HG03342 (cell line): Measurements from ENCODE around the gene TULP4.
"Not testable (repeated sequence)": the region's sequence is repeated elsewhere in the genome, so short reads cannot be mapped to it uniquely, and the experiment has no call there.

Source experiments
- ATAC-seq: cut with Tn5 transposase; IDR thresholded peaks from one replicate; pipeline ENCODE4 v1.9.1; 2021; ENCODE audit warnings: mild to moderate bottlenecking, moderate library complexity; ENCODE audit not compliant: unreplicated experiment

The TULP4 gene

GRCh38 chr6:158323561-158323958 is 11.3 kb downstream of the TULP4 start:
- ATAC-seq = peak; percentile 45

DNA sequence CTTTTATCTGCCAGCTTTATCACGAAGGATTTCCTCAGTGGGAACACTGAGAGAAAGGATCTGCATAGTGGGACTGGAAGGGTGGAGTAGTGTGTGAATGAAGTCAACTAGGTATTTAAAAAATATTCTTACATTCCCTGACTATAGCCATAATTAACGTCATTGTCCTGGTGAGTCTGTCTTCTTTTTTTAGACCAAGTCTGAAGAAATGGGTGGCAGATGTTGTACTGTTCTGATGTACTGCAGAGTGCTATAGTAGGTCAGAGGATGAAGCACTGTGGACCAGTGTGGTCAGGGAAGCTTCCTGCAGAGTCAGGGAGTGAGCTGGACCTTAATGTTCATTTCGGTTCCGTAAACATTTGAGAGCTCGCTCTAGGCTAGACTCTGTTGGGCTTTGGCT is 11.9 kb downstream of the TULP4 start:
- no peak for ATAC-seq

DNA sequence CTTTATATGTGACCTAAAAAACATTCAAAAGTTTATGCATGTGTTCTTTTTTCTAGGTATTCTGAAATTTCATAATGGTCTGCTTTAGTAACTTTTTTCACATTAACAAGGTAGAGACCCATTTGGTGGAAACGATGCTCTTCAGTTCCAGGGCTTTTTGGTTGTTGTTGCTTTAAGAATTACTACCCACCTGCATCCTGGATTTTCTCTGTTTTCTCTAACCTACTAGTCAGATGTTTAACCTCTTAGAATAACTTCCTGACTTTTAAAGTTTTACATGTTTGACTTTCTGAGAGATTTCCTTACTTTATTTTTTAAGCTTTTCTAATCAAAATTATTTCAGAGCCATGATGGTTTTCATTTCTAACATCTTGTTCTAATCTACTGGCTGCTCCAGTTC is 14.9 kb downstream of the TULP4 start:
- no peak for ATAC-seq

- no peak for ATAC-seq
Measured at GRCh38 chr6:158328952-158329351, 16.7 kb downstream of the TULP4 start.

- no peak for ATAC-seq
Measured at GRCh38 chr6:158329531-158329930, 17.3 kb downstream of the TULP4 start.

- ATAC-seq = no peak
Measured at GRCh38 chr6:158330016-158330415, 17.8 kb downstream of the TULP4 start.

DNA sequence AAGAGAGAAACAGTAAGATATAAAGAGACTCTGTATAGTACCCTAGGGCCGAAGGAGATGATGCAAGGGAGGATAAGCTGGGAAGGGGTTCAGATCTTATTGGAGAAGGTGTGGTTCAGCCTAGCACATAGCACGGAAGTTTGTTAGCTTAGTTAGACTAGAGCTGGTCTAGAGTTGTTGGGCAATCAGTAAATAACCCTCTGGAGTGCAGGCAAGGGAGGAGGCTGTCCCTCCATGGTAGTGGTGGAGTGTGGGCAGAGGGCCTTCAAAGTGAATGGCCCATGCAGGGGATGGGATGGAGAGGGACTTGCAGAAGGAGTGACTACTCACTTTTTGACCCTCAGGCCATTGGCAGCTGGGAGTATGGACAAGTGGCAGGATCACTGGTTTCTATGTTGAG is 20.0 kb downstream of the TULP4 start:
- ATAC-seq = no peak

- no peak for ATAC-seq
Measured at GRCh38 chr6:158333094-158333493, 20.8 kb downstream of the TULP4 start.

- ATAC-seq = no peak
Measured at GRCh38 chr6:158334534-158334933, 22.3 kb downstream of the TULP4 start.

DNA sequence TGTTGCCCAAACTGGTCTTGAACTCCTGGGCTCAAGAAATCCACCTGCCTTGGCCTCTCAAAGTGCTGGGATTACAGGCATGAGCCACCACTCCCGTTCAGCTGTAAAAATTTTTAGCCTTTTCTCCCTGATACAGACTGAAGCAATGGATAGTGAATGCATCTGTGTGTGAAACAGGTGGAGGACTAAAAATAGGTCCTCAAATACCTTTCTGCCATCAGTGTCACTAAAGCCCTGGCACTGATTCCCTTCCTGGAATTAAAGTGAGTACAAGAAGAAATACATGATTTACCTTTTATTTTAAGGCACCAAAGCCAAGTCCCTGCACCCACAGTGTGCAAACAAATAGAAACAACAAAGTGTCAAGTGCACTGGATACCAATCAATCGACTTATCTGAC is 25.1 kb downstream of the TULP4 start:
- no peak for ATAC-seq

DNA sequence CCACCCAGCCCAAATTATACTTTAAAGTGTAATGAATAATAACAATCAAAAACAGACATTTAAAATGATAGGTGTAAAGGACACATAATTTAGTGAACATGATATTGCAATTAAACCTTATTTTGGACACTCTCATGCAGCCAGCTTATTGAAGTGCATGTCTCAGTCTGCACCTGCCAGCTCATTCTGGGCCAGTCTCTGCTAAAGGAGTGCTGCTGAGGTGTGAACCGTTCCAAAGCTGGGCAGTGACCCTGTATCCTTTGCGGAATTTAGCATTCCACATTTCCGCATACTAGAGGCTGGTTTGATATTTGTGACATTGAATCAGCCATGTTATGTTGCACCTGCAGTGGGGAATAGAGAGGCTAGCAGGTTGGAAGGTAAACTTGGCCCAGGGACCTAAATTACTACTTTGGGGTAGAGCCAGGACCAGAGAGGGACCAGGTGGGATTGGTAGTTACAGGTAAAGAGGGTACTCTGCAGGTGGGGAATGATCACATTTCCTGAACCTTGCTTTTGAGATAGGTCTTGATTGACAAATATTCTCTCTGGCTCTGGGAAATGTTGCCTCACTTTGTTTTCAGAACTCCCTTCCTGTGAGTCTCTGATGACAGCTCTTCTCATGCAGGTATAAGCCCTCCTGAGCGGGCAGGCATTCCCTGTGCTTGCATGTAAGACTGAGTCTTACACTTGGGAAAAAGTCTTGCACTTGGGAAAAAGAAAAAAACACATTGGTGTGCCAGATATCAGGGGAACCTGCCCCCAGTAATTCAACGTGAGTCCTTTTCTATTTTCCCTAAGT is 26.2 kb downstream of the TULP4 start:
- no peak for ATAC-seq

DNA sequence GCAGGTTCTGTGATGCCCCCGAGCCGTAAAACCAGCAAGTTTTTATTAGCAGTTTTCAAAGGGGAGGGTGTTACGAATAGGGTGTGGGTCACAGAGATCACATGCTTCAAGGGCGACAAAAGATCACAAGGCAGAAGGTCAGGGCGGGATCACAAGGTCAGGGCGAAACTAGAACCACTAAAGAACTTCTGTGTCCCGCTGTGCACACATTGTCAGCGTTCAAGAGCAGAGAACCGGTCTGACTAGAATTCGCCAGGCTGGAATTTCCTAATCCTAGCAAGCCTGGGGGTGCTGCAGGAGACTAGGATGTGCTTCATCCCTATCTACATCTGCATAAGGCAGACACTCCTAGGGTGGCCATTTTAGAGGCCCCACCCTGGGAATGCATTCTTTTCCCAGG is 26.9 kb downstream of the TULP4 start:
- ATAC-seq = not testable (repeated sequence)

- no peak for ATAC-seq
Measured at GRCh38 chr6:158340252-158340651, 28.0 kb downstream of the TULP4 start.

DNA sequence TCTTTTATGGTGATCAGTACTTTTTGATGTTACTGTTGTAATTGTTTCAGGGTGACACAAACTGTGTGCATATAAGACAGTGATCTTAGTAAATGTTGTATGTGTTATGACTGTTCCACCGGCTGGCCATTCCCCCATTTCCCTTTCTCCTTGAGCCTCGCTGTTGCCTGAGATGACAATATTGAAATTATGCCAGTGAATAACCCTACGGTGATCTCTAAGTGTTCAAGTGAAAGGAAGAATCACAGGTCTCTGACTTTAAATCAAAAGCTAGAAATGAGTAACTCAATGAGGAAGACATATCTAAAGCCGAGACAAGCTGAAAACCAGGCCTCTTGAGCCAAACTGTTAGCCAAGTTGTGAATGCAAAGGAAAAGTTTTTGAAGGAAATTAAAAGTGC is 32.3 kb downstream of the TULP4 start:
- no peak for ATAC-seq

GRCh38 chr6:158345444-158345843 is 33.2 kb downstream of the TULP4 start:
- not testable (repeated sequence) for ATAC-seq

DNA sequence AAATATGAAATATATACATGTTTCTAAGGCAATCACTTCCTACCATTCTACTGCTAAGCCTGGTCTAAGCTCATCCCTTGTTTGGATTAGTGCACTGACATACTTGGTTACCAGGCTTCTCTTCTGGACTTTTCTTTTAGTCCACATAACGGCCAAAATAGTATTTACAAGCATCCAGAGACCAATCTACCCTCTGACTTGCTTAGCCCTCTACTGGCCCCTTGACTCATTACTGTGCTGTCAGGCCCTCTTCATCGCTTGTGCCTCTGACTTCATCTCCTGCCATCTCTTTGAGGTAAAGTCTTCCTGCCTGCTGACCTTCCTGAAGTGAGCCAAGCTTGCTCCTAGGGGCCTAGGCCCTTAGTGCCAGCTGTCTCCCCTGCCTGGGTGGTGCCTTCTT is 35.1 kb downstream of the TULP4 start:
- no peak for ATAC-seq

DNA sequence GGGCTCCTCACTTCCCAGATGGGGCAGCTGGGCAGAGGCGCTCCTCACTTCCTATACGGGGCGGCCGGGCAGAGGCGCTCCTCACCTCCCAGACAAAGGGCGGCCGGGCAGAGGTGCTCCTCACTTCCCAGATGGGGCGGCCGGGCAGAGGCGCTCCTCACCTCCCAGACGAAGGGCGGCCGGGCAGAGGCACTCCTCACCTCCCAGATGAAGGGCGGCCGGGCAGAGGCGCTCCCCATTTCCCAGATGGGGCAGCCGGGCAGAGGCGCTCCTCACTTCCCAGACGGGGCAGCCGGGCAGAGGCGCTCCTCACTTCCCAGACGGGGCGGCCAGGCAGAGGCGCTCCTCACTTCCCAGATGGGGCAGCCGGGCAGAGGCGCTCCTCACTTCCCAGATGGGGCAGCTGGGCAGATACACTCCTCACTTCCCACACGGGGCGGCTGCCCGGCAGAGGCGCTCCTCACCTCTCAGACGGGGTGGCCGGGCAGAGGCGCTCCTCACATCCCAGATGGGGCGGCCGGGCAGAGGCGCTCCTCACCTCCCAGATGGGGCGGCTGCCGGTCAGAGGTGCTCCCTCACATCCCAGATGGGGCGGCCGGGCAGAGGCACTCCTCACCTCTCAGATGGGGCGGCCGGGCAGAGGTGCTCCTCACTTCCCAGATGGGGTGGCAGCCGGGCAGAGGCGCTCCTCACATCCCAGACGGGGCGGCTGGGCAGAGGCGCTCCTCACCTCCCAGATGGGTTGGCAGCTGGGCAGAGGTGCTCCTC is 36.7 kb downstream of the TULP4 start:
- not testable (repeated sequence) for ATAC-seq

- not testable (repeated sequence) for ATAC-seq
Measured at GRCh38 chr6:158349505-158350275, 37.4 kb downstream of the TULP4 start.

- not testable (repeated sequence) for ATAC-seq
Measured at GRCh38 chr6:158350731-158351130, 38.5 kb downstream of the TULP4 start.

DNA sequence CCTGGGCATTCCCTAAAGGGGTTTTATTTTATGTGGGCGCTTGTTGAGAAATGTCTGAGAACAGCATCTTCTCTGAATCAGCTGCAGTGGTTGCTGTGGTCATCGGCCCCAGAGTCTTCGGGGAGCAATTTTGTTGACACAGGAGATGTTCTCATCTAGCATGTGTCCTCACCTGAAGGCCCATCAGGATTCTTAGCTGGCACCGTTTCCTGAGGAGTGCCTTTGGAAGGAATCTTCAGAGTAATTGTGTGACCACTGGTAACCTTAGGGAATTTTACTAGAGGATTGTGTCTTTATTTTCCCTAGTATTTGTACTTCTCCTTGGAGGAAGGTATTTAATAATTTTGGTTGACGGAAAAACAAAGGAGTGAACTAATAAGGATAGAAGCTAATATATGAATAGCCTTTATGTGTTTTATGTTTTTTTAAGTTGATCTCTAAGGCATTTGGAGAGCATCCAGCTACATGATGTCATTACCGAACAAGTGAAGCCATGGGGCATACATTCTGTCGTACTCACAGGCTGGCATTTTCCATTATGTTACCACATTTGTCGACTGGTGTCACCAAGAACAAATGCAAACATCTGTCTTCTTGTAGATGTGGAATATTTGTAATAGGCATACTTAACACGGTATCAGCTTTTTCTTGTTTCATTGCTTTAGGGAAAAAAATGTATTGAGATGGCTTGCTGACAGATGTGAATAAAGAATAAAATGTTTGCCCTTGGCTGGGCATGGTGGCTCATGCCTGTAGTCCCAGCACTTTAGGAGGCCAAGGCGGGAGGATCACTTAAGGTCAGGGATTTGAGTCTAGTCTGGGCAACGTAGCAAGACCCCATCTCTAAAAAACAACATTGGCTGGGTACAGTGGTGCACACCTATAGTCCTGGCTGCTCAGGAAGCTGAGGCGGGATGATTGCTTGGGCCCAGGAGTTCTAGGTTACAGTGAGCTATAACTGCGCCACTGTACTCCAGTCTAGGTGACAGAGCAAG is 41.9 kb downstream of the TULP4 start:
- no peak for ATAC-seq
